SKM-1 (cell line): Measurements from ENCODE around the gene EGFLAM.
"Not testable (repeated sequence)": the region's sequence is repeated elsewhere in the genome, so short reads cannot be mapped to it uniquely, and the experiment has no call there.

Source experiments
- DNase-seq: peaks from one replicate; lab custom pipeline; 2025; ENCODE audit not compliant: unreplicated experiment; lab: John Stamatoyannopoulos, UW

The EGFLAM gene

GRCh38 chr5:38323645-38324295 lies 65.4 kb downstream of the EGFLAM start:
- no peak for DNase-seq

GRCh38 chr5:38329132-38329715 lies 70.9 kb downstream of the EGFLAM start:
- no peak for DNase-seq

DNA sequence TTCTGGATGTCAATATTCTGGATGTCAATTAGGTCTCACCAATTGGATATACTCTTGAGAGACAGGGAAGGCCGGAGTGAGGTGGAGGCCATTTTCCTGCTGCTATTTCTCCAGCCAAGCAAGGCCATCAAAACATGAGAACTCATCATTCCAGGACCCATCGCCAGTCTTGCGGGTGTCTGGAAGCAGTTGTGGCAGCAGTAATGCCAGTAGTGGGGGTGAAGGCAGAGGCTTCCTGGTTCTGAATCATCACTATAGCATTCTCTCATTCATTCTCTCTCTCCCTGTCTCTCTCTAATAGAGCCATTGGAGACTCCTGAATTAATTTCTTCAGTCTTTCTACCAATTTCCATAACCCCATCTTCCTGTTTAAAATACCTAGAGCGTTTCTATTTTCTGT lies 71.8 kb downstream of the EGFLAM start:
- DNase-seq, result no peak

- no peak for DNase-seq
Measured at GRCh38 chr5:38331831-38332230, 73.5 kb downstream of the EGFLAM start.

DNA sequence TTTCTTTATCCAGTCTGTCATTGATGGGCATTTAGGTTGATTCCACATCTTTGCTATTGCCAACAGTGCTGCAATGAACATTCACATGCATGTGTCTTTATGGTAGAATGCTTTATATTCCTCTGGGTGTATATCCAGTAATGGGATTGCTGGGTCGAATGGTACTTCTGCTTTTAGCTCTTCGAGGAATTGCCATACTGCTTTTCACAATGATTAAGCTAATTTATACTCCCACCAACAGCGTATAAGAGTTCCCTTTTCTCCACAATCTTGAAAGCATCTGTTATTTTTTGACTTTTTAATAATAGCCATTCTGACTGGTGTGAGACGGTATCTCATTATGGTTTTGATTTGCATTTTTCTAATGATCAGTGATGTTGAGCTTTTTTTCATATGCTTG lies 74.8 kb downstream of the EGFLAM start:
- not testable (repeated sequence) for DNase-seq

DNA sequence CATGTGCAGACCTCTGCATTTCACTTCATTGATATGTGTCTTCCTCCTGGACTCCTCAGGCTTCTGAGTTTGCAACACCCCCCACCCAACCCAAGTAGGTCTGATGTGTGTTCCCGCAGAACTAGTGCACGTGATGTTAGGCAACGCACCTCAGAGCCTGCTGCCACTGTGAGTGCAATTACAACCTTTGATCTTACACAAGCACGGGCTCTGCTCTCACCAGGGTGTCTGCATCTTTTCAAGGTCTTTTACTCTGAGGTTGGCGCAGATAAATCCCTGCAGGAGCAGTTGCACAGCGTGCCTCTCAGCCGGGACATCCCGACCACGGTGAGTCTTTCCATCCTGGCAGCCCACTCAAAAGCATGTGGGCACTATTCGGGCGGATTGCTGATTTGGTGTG lies 80.1 kb downstream of the EGFLAM start:
- DNase-seq, result no peak

DNA sequence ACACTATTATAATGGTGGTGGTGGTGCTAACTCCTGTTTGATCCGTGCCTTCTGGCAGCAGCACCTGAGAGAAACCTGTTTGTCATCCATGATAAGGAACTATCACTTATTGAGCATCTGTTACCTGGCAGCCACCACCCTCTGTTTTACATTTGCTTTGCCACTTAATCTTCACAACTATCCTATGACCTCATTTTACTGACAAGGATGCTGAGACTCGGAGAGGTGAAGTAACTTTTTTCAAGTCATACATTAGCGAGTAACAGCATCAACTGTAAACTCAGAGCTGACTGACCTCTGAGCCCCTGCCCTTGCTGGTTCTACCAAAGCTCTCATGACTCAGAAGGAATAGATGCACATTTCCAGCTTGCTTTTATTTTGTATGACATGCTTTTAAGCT lies 81.1 kb downstream of the EGFLAM start:
- DNase-seq, result no peak

DNA sequence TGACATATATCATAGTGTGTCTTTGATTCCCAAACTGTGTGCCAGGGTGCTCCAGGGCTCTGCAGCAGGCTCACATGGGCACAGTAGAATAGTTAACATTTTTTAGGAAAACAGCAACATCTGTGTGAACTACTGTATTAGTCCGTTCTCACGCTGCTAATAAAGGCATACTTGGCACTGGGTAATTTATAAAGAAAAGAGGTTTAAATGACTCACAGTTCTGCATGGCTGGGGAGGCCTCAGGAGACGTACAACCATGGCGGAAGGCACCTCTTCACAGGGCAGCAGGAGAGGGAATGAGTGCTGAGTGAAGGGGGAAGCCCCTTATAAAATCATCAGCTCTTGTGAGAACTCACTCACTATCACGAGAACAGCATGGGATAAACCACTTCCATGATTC lies 82.7 kb downstream of the EGFLAM start:
- DNase-seq, result no peak

GRCh38 chr5:38341641-38342040 lies 83.3 kb downstream of the EGFLAM start:
- no peak for DNase-seq

GRCh38 chr5:38342261-38342660 lies 83.9 kb downstream of the EGFLAM start:
- DNase-seq, result no peak

- no peak for DNase-seq
Measured at GRCh38 chr5:38344891-38345290, 86.5 kb downstream of the EGFLAM start.

- DNase-seq, result no peak
Measured at GRCh38 chr5:38346593-38346992, 88.2 kb downstream of the EGFLAM start.

DNA sequence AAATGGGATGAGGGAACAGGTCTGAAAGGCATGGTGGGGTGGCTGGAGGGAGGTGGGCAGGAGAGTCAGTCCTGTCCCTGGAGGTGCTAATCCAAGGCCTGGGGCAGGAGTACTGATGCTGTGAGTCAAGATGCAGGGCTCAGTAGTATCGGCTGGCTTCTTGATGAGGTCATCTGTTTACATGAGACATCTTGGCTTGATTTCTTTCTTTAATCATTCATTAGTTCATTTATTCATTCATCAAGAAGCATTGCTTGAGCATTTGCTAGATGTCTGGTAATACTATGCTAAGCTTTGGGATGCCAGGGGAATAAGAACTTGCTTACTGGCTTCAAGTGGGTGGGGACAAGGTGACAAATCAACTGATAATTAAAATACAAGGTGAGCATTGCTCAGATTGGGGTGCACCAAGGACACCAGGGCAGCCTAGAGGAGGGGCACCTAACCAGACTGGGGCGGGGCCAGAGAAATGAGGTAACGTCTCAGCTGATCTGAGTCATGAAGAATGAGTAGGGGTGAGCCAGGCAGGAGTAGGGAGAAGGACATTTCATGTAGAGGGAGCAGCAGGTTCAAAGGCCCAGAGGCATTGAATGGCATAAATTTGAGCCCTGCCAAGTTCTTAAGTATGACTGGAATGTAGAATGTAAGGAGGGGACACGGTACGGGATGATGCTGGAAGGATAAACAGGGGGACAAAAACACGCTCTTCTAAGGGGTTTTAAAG lies 88.8 kb downstream of the EGFLAM start:
- no peak for DNase-seq

DNA sequence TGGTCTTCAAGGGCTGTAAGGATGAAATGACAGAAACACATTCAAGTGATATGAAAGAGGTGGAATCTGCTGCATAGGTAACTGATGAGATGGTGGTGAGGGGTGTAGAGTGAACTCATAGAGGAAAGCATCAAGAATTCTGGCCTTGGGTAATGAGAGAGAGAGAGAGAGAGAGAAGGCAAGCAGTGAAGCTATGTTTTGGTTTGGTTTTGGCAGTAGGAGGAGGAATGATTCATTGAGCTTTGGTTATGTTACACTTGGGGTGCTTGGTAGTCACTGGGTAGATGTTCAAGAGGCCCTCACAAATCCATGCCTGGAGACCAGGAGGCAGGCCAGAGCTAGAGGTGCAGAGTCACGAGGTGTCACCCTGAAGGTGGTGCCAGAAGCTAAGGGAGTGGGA lies 89.5 kb downstream of the EGFLAM start:
- no peak for DNase-seq

DNA sequence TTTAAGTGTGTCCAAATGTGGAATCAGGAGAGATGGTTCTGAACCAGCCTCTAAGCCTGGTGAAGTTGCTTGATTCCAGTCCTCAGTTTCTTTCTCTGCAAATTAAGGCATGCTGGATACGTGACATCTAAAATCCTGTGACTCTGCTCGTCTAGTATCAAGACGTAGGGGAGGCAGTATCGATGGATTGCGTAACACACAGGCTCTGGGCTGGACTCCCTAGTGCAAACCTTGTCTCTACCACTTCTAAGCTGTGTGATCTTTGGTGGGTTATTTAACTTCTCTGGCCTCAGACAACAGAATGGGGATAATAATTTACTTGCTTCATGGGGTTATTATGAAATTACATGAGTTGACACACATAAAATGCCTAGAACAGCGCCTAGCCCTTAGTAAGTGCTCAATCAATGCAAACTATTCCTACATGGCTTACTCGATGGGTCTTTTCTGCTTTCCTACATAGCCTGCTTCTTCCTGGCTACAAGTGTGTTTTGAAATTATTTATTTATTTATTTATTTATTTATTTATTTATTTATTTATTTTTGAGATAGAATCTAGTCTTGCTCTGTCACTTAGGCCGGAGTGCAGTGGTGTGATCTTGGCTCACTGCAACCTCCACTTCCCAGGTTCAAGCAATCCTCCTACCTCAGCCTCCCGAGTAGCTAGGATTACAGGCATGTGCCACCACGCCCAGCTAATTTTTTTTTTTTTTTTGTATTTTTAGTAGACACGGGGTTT lies 102.1 kb downstream of the EGFLAM start:
- DNase-seq, result no peak

DNA sequence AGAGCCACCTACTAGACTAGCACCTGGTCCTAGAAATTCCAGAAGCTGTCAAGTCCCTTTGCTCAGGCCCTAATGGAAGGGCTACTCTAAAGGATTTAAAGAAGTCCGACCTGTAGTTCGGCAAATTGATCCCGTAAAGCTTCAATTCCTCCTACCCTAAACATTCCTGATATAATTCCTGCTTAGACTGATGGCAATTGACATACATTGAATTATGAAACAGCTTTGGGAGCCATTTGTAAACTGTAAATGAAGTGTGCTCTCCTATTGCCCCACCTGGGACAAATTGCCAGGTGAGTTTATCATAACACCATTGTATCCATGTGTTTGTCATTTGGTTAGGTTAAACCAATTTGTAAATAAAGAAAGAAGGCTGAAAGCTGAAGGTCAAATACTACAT lies 104.4 kb downstream of the EGFLAM start:
- DNase-seq, result no peak

DNA sequence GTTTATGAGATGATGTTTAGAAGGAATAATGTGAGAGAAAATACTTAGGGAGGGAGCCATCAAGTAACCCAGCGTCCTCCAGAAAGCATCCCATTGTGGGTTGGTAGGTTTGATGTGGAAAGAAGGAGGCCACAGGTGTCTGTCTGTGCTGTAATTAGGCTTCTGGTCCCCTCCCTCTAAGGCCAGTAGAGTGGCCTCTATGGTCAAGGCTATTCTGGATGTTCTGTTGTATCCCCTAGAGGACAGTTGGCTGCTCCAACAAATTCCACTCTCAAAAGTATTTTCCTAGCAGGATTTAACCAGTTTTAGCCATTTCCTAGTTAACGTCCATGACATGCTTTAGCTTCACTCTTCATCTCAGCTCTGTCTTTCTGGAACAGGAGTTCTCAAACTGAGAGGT lies 106.5 kb downstream of the EGFLAM start:
- DNase-seq, result no peak

GRCh38 chr5:38367410-38367809 lies 109.1 kb downstream of the EGFLAM start:
- no peak for DNase-seq

DNA sequence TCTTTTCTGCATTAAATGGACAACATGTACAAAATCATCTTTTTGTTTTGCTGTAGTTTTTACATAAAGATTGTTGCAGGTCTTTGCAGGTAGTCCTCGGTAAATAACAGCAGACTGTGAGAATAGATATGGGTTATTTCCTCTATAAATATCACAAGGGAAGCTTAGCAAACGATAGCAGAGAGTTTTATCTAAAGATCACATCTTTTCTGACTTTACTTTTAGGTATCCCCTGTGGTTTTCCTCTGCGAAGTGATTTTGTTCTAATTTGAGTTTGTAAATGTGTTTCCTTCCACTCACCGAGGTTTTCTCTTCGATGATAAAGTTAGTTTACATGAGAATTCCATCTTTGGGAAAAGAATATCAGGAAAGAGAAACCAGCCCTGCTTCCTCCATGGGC lies 109.6 kb downstream of the EGFLAM start:
- DNase-seq, result no peak

GRCh38 chr5:38369692-38370091 lies 111.3 kb downstream of the EGFLAM start:
- DNase-seq, result no peak

DNA sequence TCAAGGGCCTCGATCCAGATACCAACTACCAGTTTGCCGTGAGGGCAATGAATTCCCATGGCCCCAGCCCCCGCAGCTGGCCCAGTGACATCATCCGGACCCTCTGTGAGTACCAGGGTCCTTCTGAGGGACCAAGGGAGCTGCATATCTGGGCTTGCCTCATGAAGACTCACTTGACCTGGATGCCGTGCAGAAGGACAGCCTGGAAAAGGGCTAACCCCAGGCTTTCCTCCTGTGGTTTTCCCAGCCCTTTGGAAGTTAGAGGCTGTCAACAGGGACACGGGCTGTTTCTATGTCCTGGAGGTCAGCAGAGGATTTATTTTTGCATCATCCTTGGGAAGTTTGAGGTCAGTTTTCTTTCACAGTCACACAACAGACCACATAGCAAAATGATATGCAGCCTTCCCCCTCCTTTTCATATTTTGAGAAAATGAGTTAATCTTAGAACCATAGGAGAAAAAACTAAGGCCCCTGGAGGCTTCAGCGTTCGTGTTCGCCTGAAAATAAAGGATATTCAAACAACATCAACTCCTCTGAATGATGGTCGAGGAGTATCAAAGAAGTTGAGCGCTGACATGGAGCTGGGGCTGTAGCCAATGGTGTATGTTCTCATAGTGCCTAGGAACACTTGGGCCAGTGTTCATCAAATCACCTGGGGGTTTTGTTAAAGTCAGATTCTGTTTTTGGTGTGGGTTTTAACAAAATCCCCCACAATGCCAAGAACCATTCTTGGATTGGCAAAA lies 112.2 kb downstream of the EGFLAM start:
- DNase-seq, result no peak
